ENCODE data around the gene ISG15. TPM values are rescaled to one million over a fixed set of nuclear protein-coding genes. Genes with fewer than 3 reads are reported as not detected.

The ISG15 gene
- total RNA-seq, 4 donors from 2014 or later: 36.0 to 70.6 (median 40.8) TPM; not detected in 1

GRCh38 chr1:1035291-1035943 is 22.1 kb downstream of the ISG15 start:
- DNase-seq: no peak
- in situ Hi-C loops (cut with MboI; ENCODE audit: low pct_ligation_motif_present in 1 of 4, low pct_unique_long_range_greater_than_20kb in 1 of 4, low sequenced_read_pairs in 3 of 4): loop anchor here in 1 of 4 donors (10.0 kb wide), 1 partner anchor 79 kb away; the partner anchor contains the start of gene C1orf159
- H3K4me1 ChIP-seq: peaks cover 18 to 36% (median 33%) of the 10 kb centered on the region in 4 donors
- no peaks in the 10 kb centered on the region for H3K9me3 ChIP-seq
- WGBS, 2 donors (ENCODE audit: low coverage in 1 of 2): 85% methylated on average over 18 of the region's 19 CpGs; no CpG with 5 or more reads in 1 of the 2 donors
- intact Hi-C loops (cut with DNase I; ENCODE audit: low total_unique reads): no loop called here
- H3K4me3 ChIP-seq: no peak overlapping the region
- no peak for TF ChIP-seq POLR2AphosphoS5 (IDR thresholded peaks at IDR 0.05)
- no peak for TF ChIP-seq CTCF (IDR thresholded peaks at IDR 0.05)
- no peak for TF ChIP-seq POLR2A (IDR thresholded peaks at IDR 0.05)
- TF ChIP-seq EP300 (IDR thresholded peaks at IDR 0.05; ENCODE audit: low read depth): no peak
- H3K27ac ChIP-seq: no peak overlapping the region
- H3K27me3 ChIP-seq: peaks cover 53% of the 10 kb centered on the region
- H3K36me3 ChIP-seq: no peaks in the 10 kb centered on the region

GRCh38 chr1:1037366-1038327 is 24.4 kb downstream of the ISG15 start:
- Histone ChIP-seq H3K27me3 (peaks cover 47% of the 10 kb centered on the region), H3K36me3 (no peaks in the 10 kb centered on the region), H3K4me1 (peaks cover 15 to 34% (median 31%) of the 10 kb centered on the region in 4 donors), H3K27ac (no peak overlapping the region), H3K4me3 (no peak overlapping the region), H3K9me3 (no peaks in the 10 kb centered on the region)
- intact Hi-C loops (cut with DNase I; ENCODE audit: low total_unique reads) (no loop called here), in situ Hi-C loops (cut with MboI; ENCODE audit: low pct_ligation_motif_present in 1 of 4, low pct_unique_long_range_greater_than_20kb in 1 of 4, low sequenced_read_pairs in 3 of 4) (loop anchor here in 1 of 4 donors (10.0 kb wide), 1 partner anchor 77 kb away; the partner anchor contains the start of gene C1orf159)
- no peak for TF ChIP-seq EP300 (IDR thresholded peaks at IDR 0.05; ENCODE audit: low read depth)
- TF ChIP-seq POLR2A (IDR thresholded peaks at IDR 0.05): no peak
- TF ChIP-seq CTCF (IDR thresholded peaks at IDR 0.05): no peak
- 68% methylated on average over 29 of the region's 30 CpGs; no CpG with 5 or more reads in 1 of the 2 donors for WGBS, 2 donors (ENCODE audit: low coverage in 1 of 2)
- no peak for DNase-seq

GRCh38 chr1:1038694-1039093 is 25.4 kb downstream of the ISG15 start:
- Histone ChIP-seq H3K27ac (no peak overlapping the region), H3K36me3 (no peaks in the 10 kb centered on the region), H3K9me3 (no peaks in the 10 kb centered on the region), H3K4me1 (peaks cover 11 to 23% (median 20%) of the 10 kb centered on the region in 4 donors), H3K4me3 (no peak overlapping the region), H3K27me3 (peaks cover 36% of the 10 kb centered on the region)
- intact Hi-C loops (cut with DNase I; ENCODE audit: low total_unique reads) (no loop called here), in situ Hi-C loops (cut with MboI; ENCODE audit: low pct_ligation_motif_present in 1 of 4, low pct_unique_long_range_greater_than_20kb in 1 of 4, low sequenced_read_pairs in 3 of 4) (loop anchor here in 1 of 4 donors (10.0 kb wide), 1 partner anchor 76 kb away; the partner anchor contains the start of gene C1orf159)
- TF ChIP-seq POLR2A (IDR thresholded peaks at IDR 0.05) (no peak), EP300 (IDR thresholded peaks at IDR 0.05; ENCODE audit: low read depth) (no peak), CTCF (IDR thresholded peaks at IDR 0.05) (no peak), POLR2AphosphoS5 (IDR thresholded peaks at IDR 0.05) (no peak)
- DNase-seq: no peak
- 85% methylated on average over 6 of the region's 6 CpGs; no CpG with 5 or more reads in 1 of the 2 donors for WGBS, 2 donors (ENCODE audit: low coverage in 1 of 2)
